GM12874 (cell line): ENCODE data around the gene ZNF136.

Source experiments
- CTCF ChIP-seq: IDR thresholded peaks from 2 replicates; pipeline ENCODE4 v1.5.1; 2011; ENCODE audit warnings: low read depth, mild to moderate bottlenecking, control low read depth, low read length, moderate library complexity; ENCODE audit not compliant: insufficient read depth

Gene ZNF136

GRCh38 chr19:12224676-12225075 is 61.8 kb downstream of the ZNF136 start:
- no peak for TF ChIP-seq CTCF

GRCh38 chr19:12229990-12230389 is 67.1 kb downstream of the ZNF136 start:
- TF ChIP-seq CTCF: no peak

- TF ChIP-seq CTCF: no peak
Observed at GRCh38 chr19:12230751-12231733, 68.1 kb downstream of the ZNF136 start.

GRCh38 chr19:12232961-12233360 is 70.1 kb downstream of the ZNF136 start:
- no peak for TF ChIP-seq CTCF

- no peak for TF ChIP-seq CTCF
Observed at GRCh38 chr19:12237143-12237839, 74.4 kb downstream of the ZNF136 start.
